Panc1 (cell line): Measurements from ENCODE around the gene GATA5. TPM values are rescaled to one million over a fixed set of nuclear protein-coding genes. Genes with fewer than 3 reads are reported as not detected.

ENCODE experiments used
- ATAC-seq: fragments of 200-7000 bp; cut with Tn5 transposase; 2 replicates; pipeline ENCODE4 v1.9.1; 2020; ENCODE audit warnings: mild to moderate bottlenecking, moderate library complexity
- BruUV-seq: library from RNA; stranded (reverse); fragments of 400-500 nt; replicated peaks from 2 replicates; lab custom pipeline; 2021; lab: Mats Ljungman, UMichigan
- CTCF ChIA-PET: fragments of 300-600 bp; sonication (Branson Sonifier 250); formaldehyde crosslinking; loops from one replicate; lab custom pipeline; 2022; ENCODE audit warnings: antibody characterized with exemption; lab: Charles Lee
- POLR2A ChIA-PET: fragments of 300-600 bp; sonication (Branson Sonifier 250); formaldehyde crosslinking; loops from one replicate; lab custom pipeline; 2022; ENCODE audit warnings: antibody characterized with exemption; lab: Charles Lee
- DNase-seq: peaks from one replicate; pipeline ENCODE4 v3.0.0-alpha.2; 2010; ENCODE audit warnings: low read depth, low spot score
- H3K27ac ChIP-seq: 2 replicates; pipeline ENCODE4 v1.5.1; 2011; ENCODE audit warnings: mild to moderate bottlenecking, low read length, inconsistent platforms
- H3K27me3 ChIP-seq: fragments of 200-500 bp; sonication (Bioruptor generic); 2 replicates; pipeline ENCODE4 v1.6.0; 2014; ENCODE audit warnings: low read length, inconsistent platforms; ENCODE audit not compliant: control insufficient read depth, insufficient read depth
- H3K36me3 ChIP-seq: fragments of 200-500 bp; sonication (Bioruptor generic); 2 replicates; pipeline ENCODE4 v1.5.1; 2014; ENCODE audit warnings: inconsistent platforms, mild to moderate bottlenecking, low read length, moderate library complexity; ENCODE audit not compliant: control insufficient read depth, insufficient read depth
- H3K4me1 ChIP-seq: 2 replicates; pipeline ENCODE4 v1.5.1; 2011; ENCODE audit warnings: inconsistent platforms, mild to moderate bottlenecking, low read length, moderate library complexity; ENCODE audit not compliant: control insufficient read depth, insufficient read depth
- H3K4me3 ChIP-seq, 2 experiments: 2 replicates each; pipeline ENCODE4 v1.5.1; 2011 to 2012; ENCODE audit warnings: low read depth in 2 of 2, low read length in 2 of 2, mild to moderate bottlenecking in 2 of 2, inconsistent platforms in 1 of 2, moderate library complexity in 1 of 2
- H3K9me3 ChIP-seq: fragments of 200-500 bp; sonication (Bioruptor generic); 2 replicates; pipeline ENCODE4 v1.5.1; 2014; ENCODE audit warnings: low read depth, mild to moderate bottlenecking, inconsistent platforms, low read length, moderate library complexity; ENCODE audit not compliant: control insufficient read depth, insufficient read depth
- POLR2AphosphoS5 ChIP-seq: IDR thresholded peaks from 2 replicates; pipeline ENCODE4 v1.6.1; 2012; ENCODE audit warnings: mild to moderate bottlenecking, low read depth, low read length, moderate library complexity
- SIN3A ChIP-seq: IDR thresholded peaks from 2 replicates; pipeline ENCODE4 v1.6.1; 2012; ENCODE audit warnings: low read depth, mild to moderate bottlenecking, low read length, moderate library complexity, borderline replicate concordance; ENCODE audit not compliant: insufficient read depth
- TCF7L2 ChIP-seq: IDR thresholded peaks from 2 replicates; pipeline ENCODE4 v1.6.1; 2011; ENCODE audit warnings: mild to moderate bottlenecking, low read depth, low read length, inconsistent platforms
- in situ Hi-C: cut with HindIII; loops from 2 replicates; pipeline ENCODE4 v1.10.0; 2016; ENCODE audit warnings: low sequenced_read_pairs, low pct_unique_long_range_greater_than_20kb
- intact Hi-C: fragments of 100-400 bp; cut with micrococcal nuclease; formaldehyde crosslinking; loops from one replicate; pipeline ENCODE4 v1.10.0; 2022; ENCODE audit not compliant: unreplicated experiment
- total RNA-seq: library from RNA; stranded (reverse); gene quantifications from one replicate; pipeline ENCODE4 v1.2.1, GENCODE V29; 2021; ENCODE audit not compliant: unreplicated experiment
- TF ChIP-seq, protein P1 (sequence below): fragments of 450-650 bp; IDR thresholded peaks from 2 replicates; pipeline ENCODE4 v1.5.1; 2017; ENCODE audit warnings: mild to moderate bottlenecking
- TF ChIP-seq, protein P2 (sequence below), 2 experiments: IDR thresholded peaks; 2 replicates each; pipeline ENCODE4 v1.6.1; 2011 to 2012; ENCODE audit warnings: low read depth in 2 of 2, control low read depth in 1 of 2, low read length in 1 of 2, mild to moderate bottlenecking in 1 of 2, moderate library complexity in 1 of 2; ENCODE audit not compliant: insufficient read depth in 1 of 2

Gene GATA5
- total RNA-seq, 1 experiment from 2014 or later: 53.2 TPM

- Histone ChIP-seq H3K4me1 (peaks cover 30% of the 10 kb centered on the region), H3K27ac (peak overlapping the region; percentile 97), H3K4me3 (peak overlapping the region; percentile 57 to 69), H3K27me3 (no peaks in the 10 kb centered on the region), H3K36me3 (peaks cover 2% of the 10 kb centered on the region; the same call in 1 of the 2 replicates), H3K9me3 (no peaks in the 10 kb centered on the region)
- TF ChIP-seq, protein P1, sequence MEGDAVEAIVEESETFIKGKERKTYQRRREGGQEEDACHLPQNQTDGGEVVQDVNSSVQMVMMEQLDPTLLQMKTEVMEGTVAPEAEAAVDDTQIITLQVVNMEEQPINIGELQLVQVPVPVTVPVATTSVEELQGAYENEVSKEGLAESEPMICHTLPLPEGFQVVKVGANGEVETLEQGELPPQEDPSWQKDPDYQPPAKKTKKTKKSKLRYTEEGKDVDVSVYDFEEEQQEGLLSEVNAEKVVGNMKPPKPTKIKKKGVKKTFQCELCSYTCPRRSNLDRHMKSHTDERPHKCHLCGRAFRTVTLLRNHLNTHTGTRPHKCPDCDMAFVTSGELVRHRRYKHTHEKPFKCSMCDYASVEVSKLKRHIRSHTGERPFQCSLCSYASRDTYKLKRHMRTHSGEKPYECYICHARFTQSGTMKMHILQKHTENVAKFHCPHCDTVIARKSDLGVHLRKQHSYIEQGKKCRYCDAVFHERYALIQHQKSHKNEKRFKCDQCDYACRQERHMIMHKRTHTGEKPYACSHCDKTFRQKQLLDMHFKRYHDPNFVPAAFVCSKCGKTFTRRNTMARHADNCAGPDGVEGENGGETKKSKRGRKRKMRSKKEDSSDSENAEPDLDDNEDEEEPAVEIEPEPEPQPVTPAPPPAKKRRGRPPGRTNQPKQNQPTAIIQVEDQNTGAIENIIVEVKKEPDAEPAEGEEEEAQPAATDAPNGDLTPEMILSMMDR: no peak
- TF ChIP-seq, protein P2, sequence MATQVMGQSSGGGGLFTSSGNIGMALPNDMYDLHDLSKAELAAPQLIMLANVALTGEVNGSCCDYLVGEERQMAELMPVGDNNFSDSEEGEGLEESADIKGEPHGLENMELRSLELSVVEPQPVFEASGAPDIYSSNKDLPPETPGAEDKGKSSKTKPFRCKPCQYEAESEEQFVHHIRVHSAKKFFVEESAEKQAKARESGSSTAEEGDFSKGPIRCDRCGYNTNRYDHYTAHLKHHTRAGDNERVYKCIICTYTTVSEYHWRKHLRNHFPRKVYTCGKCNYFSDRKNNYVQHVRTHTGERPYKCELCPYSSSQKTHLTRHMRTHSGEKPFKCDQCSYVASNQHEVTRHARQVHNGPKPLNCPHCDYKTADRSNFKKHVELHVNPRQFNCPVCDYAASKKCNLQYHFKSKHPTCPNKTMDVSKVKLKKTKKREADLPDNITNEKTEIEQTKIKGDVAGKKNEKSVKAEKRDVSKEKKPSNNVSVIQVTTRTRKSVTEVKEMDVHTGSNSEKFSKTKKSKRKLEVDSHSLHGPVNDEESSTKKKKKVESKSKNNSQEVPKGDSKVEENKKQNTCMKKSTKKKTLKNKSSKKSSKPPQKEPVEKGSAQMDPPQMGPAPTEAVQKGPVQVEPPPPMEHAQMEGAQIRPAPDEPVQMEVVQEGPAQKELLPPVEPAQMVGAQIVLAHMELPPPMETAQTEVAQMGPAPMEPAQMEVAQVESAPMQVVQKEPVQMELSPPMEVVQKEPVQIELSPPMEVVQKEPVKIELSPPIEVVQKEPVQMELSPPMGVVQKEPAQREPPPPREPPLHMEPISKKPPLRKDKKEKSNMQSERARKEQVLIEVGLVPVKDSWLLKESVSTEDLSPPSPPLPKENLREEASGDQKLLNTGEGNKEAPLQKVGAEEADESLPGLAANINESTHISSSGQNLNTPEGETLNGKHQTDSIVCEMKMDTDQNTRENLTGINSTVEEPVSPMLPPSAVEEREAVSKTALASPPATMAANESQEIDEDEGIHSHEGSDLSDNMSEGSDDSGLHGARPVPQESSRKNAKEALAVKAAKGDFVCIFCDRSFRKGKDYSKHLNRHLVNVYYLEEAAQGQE (IDR thresholded peaks at IDR 0.05; ENCODE audit: insufficient read depth in 1 of 2, low read depth in 2 of 2, low read length in 1 of 2): 0 out of 4 replicates have a peak, but pooled peaks of 1 of the 2 experiments have one; percentile 10
- in situ Hi-C loops (no loop called here), intact Hi-C loops (loop anchor here (10.0 kb wide), 1 partner anchor 322 kb away; the partner anchor contains the start of gene MRGBP)
- ChIA-PET CTCF (interaction anchor here (0.7 kb wide), 3 partner anchors 9 to 114 kb away, joined by 3 to 8 read pairs (median 5); no protein-coding TSS in a partner anchor), POLR2A (interaction anchor here (0.6 to 1.2 kb wide), 2 partner anchors 145 to 243 kb away, joined by 3 to 5 read pairs; no protein-coding TSS in a partner anchor)
- 0 out of 2 replicates have a peak, but pooled peaks have one; percentile 2 for ATAC-seq
- no TSS peak for BruUV-seq
- DNase-seq: no peak
Observed at GRCh38 chr20:62472138-62472940, 3.5 kb downstream of the GATA5 start.

DNA sequence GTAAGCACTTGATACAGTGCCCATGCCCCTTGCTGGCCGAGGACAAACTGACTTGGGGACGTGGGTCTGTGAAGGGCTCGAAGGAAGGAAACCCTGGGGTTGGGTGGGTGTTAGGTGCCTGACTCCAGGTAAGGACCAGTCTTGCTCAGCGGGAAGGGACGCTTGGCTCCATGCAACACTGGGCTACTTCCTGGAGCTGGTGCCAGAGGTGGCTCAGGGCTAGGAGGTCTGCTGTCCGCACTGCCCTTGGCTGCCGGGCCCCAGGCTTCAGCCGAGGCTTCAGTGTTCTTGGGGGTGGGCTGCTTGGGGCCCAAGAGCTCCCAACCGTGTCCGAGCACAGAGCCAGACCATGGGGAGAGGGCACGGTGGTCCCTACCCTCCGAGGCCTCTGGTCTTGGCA, 5.3 kb downstream of the GATA5 start:
- H3K36me3 ChIP-seq: peaks cover 2% of the 10 kb centered on the region; the same call in 1 of the 2 replicates
- H3K9me3 ChIP-seq: no peaks in the 10 kb centered on the region
- H3K4me1 ChIP-seq: peaks cover 30% of the 10 kb centered on the region
- ChIA-PET POLR2A (interaction anchor here (0.6 kb wide), 1 partner anchor 107 kb away, joined by 12 read pairs; no protein-coding TSS in a partner anchor), CTCF (no interaction called here)
- no peak for DNase-seq
- BruUV-seq: no TSS peak
- no peaks in the 10 kb centered on the region for H3K27me3 ChIP-seq
- no peak for ATAC-seq
- peak overlapping the region; percentile 24 for H3K27ac ChIP-seq
- no peak overlapping the region for H3K4me3 ChIP-seq
- intact Hi-C loops (loop anchor here (10.0 kb wide), 1 partner anchor 324 kb away; the partner anchor contains the start of gene MRGBP), in situ Hi-C loops (no loop called here)
- TF ChIP-seq POLR2AphosphoS5 (no peak), TCF7L2 (no peak), SIN3A (no peak)
- TF ChIP-seq, protein P2 (IDR thresholded peaks at IDR 0.05; ENCODE audit: insufficient read depth in 1 of 2, low read depth in 2 of 2, low read length in 1 of 2): no peak
- TF ChIP-seq, protein P1: no peak
